Psoas muscle (tissue), 8 donors: ENCODE results near the gene GPRC5B. TPM values are rescaled to one million over a fixed set of nuclear protein-coding genes. Genes with fewer than 3 reads are reported as not detected.

Experiments used
- ATAC-seq, 4 donors: fragments of 200-7000 bp; cut with Tn5 transposase; one replicate each; pipeline ENCODE4 v1.9.1; 2020; ENCODE audit warnings: moderate library complexity in 3 of 4, mild to moderate bottlenecking in 2 of 4
- DNase-seq, 2 donors: peaks; one replicate each; pipeline ENCODE4 v3.0.0-alpha.2; 2020
- H3K27ac ChIP-seq: fragments of 200-600 bp; one replicate; pipeline ENCODE4 v1.8.0; 2022
- H3K27me3 ChIP-seq, 3 donors: fragments of 200-600 bp in 1 of 3; one replicate each; pipeline versions ENCODE4 v1.6.1 to v1.8.0; 2013 to 2022; ENCODE audit warnings: low read length in 2 of 3, mild to moderate bottlenecking in 2 of 3, moderate library complexity in 1 of 3; ENCODE audit not compliant: insufficient read depth in 3 of 3
- H3K36me3 ChIP-seq, 2 donors: fragments of 200-600 bp in 1 of 2; one replicate each; pipeline versions ENCODE4 v1.6.1 to v1.8.0; 2013 to 2022; ENCODE audit warnings: low read depth in 1 of 2, mild to moderate bottlenecking in 1 of 2, moderate library complexity in 1 of 2; ENCODE audit not compliant: insufficient read depth in 1 of 2
- H3K4me1 ChIP-seq: fragments of 200-600 bp; one replicate; pipeline ENCODE4 v1.8.0; 2022
- H3K4me3 ChIP-seq: fragments of 200-600 bp; one replicate; pipeline ENCODE4 v1.8.0; 2022; ENCODE audit warnings: mild to moderate bottlenecking
- H3K9me3 ChIP-seq: fragments of 200-600 bp; one replicate; pipeline ENCODE4 v1.8.0; 2022
- WGBS, 3 donors: extraction: QIAGEN DNeasy Blood & Tissue Kit; methylation state at CpG; one replicate each; pipeline versions ENCODE4 v1.1.6 to v1.1.7; 2013; 5-methylcytosine and 5-hydroxymethylcytosine counted together
- intact Hi-C, 2 donors: fragments of 100-400 bp; cut with DNase I; formaldehyde crosslinking; loops; one replicate each; pipeline versions ENCODE4 v1.11.0 to v1.14.2; 2022
- polyA plus RNA-seq, 3 donors: library from polyadenylated mRNA; stranded (reverse); fragments of 200-250 nt; gene quantifications; one replicate each; pipeline ENCODE4 v1.2.3, GENCODE V29; 2013
- total RNA-seq, 4 donors: library from RNA; stranded (reverse); fragmentation: NEBNext Ultra II Directional in 2 of 4; extraction: Animal tissue kit (Norgen Biotek cat#: 25700) in 2 of 4; gene quantifications; one replicate each; pipeline versions ENCODE4 v1.2.1 to v1.2.4, GENCODE V29; 2021 to 2023
- TF ChIP-seq, protein P1 (sequence below): fragments of 200-600 bp; IDR thresholded peaks from one replicate; pipeline ENCODE4 v1.8.0; 2022; ENCODE audit warnings: antibody characterized with exemption
- donor health status: healthy with polysubstance abuse.
- donor health status: DM: no; HTN: no; CAD: no; lungs with moderate emphysema.
- donor health status: Bipolar disorder and iron deficiency.
- donor health status: healthy.
- donor health status: DM: yes; HTN: yes; CAD: no.
- donor health status: DM: no; HTN: no; CAD: no.
- donor health status: DM: no; HTN: no; CAD: no.
- donor health status: DM: yes; HTN: yes; CAD: no.

Gene GPRC5B
- total and polyA plus RNA-seq, 7 donors, result 25.3 to 124 (median 55.7) TPM

DNA sequence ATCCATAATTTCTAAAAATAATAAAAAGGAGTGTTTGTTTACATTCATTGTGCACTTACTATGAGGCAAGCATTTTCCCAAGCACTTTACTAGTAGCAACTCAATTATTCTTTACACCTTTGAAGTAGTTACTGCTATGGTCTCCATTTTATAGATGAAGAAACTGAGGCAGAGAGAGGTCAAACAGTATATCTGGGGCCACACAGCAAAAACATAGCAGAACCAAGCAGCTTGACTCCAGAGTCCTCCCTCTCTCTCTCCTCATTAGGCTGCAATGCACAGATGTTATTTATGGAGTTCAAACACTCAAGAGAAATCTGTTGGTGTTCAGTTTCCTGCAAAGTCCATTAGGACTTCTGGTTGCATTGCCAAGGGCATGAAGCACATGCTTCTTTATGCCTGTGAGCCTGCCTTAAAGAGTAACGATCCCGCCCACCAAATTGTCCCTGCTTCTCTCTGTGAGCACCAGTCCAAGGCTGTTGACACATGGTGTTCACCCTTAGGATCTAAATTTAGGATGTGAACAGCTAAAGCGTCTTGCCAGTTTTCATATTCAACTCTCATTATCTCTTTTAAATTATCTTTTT is 44.0 kb downstream of the GPRC5B start:
- intact Hi-C loops, result loop anchor here in 1 of 2 donors (5.0 kb wide), 1 partner anchor 37 kb away; no protein-coding TSS in a partner anchor
- DNase-seq, result peak; percentile 30 to 82
- H3K27me3 ChIP-seq, result no peaks in the 10 kb centered on the region
- no peaks in the 10 kb centered on the region for H3K9me3 ChIP-seq
- peaks cover 69% of the 10 kb centered on the region for H3K4me1 ChIP-seq
- no peaks in the 10 kb centered on the region for H3K36me3 ChIP-seq
- WGBS, 3 donors, result 5 to 12% (median 8%) methylated on average over 3 of the region's 3 CpGs
- H3K27ac ChIP-seq, result peak overlapping the region; percentile 89
- peak; percentile 88 to 91 (median 88) for ATAC-seq
- TF ChIP-seq, protein P1, sequence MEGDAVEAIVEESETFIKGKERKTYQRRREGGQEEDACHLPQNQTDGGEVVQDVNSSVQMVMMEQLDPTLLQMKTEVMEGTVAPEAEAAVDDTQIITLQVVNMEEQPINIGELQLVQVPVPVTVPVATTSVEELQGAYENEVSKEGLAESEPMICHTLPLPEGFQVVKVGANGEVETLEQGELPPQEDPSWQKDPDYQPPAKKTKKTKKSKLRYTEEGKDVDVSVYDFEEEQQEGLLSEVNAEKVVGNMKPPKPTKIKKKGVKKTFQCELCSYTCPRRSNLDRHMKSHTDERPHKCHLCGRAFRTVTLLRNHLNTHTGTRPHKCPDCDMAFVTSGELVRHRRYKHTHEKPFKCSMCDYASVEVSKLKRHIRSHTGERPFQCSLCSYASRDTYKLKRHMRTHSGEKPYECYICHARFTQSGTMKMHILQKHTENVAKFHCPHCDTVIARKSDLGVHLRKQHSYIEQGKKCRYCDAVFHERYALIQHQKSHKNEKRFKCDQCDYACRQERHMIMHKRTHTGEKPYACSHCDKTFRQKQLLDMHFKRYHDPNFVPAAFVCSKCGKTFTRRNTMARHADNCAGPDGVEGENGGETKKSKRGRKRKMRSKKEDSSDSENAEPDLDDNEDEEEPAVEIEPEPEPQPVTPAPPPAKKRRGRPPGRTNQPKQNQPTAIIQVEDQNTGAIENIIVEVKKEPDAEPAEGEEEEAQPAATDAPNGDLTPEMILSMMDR, result no peak
- H3K4me3 ChIP-seq, result peak overlapping the region; percentile 45

DNA sequence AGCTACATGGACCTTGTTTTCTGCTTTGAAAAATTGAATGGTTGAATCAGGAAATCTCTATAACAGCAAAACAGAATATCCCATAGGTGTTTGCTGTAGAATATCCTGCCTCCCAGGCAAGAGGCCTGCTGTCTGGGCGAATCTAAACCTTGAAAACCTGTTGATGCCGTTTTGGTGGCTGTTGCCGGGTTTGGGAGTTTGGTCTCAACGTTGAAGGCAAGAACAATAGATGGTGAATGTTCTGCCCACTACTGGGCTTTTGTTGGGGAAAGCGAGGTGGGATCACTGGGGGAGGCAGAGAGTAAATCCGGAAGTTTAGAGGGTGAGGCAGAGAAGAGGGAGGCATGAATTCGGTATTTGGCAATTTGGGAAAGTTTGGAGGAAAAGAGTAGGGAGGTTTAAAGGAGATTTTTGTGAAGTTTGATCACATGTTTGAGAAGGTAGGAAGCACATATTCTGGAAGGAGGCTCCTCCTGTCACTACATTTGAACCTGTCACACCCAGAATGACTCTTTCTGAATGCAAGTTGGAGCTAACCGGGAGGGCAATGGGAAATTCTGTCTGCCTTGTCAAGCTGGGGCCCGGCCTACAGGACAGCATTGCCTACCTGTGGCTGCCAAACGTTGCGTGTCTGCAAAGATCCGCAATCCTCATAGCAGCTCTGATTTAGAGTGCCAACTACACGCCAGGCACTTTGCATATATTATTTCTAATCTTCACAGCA is 46.5 kb downstream of the GPRC5B start:
- WGBS, 3 donors, result 56 to 66% (median 62%) methylated on average over 13 of the region's 13 CpGs
- DNase-seq (no peak), ATAC-seq (no peak)
- H3K9me3 ChIP-seq, result no peaks in the 10 kb centered on the region
- peak overlapping the region; percentile 89 for H3K27ac ChIP-seq
- no peaks in the 10 kb centered on the region for H3K27me3 ChIP-seq
- TF ChIP-seq, protein P1, result no peak
- H3K36me3 ChIP-seq, result no peaks in the 10 kb centered on the region
- H3K4me1 ChIP-seq, result peaks cover 61% of the 10 kb centered on the region
- no peak overlapping the region for H3K4me3 ChIP-seq
- intact Hi-C loops, result no loop called here

DNA sequence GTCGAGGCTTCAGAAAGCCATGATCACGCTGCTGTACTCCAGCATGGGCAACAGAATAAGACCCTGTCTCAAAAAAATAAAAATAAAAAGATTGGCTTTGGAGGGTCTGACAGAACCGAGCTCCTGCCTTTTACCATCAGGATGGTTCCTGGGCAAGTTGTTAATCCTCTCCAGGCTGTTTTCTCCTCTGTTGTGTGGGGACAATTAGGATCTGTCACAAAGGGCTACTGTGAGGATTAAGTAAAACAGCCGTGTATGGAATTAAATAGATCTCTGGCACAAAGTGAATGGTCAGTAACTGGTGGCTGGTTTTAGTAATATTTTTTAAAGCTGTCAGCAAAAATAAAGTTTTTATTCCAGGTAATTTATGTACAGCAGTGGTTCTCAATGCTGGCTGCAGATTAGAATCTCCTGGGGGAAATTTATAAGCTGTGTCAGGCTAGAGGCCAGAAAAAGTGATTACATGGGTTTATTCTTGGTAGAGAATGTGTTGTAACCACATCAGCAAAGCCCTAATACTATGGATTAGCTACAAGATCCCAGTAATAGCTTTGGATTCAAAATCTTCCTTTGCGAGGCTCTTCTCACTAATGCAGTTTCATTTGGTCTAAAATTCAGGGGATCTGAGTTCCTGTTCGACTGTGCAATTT is 47.2 kb downstream of the GPRC5B start:
- ATAC-seq (peak in 3 of 4 donors; percentile 34 to 41 (median 38)), DNase-seq (no peak)
- Histone ChIP-seq H3K9me3 (no peaks in the 10 kb centered on the region), H3K27me3 (no peaks in the 10 kb centered on the region), H3K4me3 (no peak overlapping the region), H3K36me3 (no peaks in the 10 kb centered on the region), H3K27ac (peak overlapping the region; percentile 89), H3K4me1 (peaks cover 59% of the 10 kb centered on the region)
- WGBS, 3 donors, result 45 to 62% (median 55%) methylated on average over 6 of the region's 6 CpGs
- intact Hi-C loops, result no loop called here
- TF ChIP-seq, protein P1, result no peak

DNA sequence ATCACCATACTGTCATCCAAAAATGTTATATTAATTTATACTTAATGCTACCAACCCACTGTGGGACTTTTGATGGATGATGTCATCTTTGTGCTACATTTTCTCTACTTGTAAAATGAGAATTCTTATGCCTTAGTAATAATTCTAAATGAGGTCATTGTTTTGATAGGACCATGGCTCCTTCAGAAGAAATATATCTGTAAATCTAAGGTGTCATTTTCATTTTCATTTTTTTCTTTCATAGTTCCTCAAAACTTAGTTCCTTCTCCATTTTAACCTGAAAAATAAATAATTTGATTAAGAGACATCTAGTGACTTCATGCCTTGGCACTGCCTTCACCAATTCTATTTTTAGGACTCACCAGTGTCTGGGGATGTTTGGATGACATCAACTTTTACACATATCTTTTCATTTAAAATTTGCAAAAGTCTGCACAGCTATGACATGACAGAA is 48.7 kb downstream of the GPRC5B start:
- intact Hi-C loops, result no loop called here
- peaks cover 62% of the 10 kb centered on the region for H3K4me1 ChIP-seq
- no peaks in the 10 kb centered on the region for H3K27me3 ChIP-seq
- H3K4me3 ChIP-seq, result no peak overlapping the region
- H3K9me3 ChIP-seq, result no peaks in the 10 kb centered on the region
- no peaks in the 10 kb centered on the region for H3K36me3 ChIP-seq
- no peak for DNase-seq
- H3K27ac ChIP-seq, result peak overlapping the region; percentile 89
- TF ChIP-seq, protein P1, result no peak
- ATAC-seq, result no peak
